HL-60 (cell line): ENCODE results near the gene LAMA5.
A peak's percentile ranks its signal among the peaks of the same experiment; 100 is the strongest.

Source experiments
- DNase-seq, 2 experiments: peaks; one replicate each; pipeline ENCODE4 v3.0.0-alpha.2; 2010 to 2020; ENCODE audit warnings: low read depth in 1 of 2, low spot score in 1 of 2
- H3K27ac ChIP-seq: fragments of 250-450 bp; sonication (Bioruptor Pico); replicated peaks from 2 replicates; pipeline ENCODE4 v1.5.1; 2020; ENCODE audit warnings: mild to moderate bottlenecking, moderate library complexity
- H3K27me3 ChIP-seq: fragments of 250-450 bp; sonication (Bioruptor Pico); 2 replicates; pipeline ENCODE4 v1.5.1; 2021; ENCODE audit warnings: mild to moderate bottlenecking, moderate library complexity; ENCODE audit not compliant: insufficient read depth, poor library complexity, severe bottlenecking
- H3K4me3 ChIP-seq: replicated peaks from 2 replicates; pipeline ENCODE4 v1.5.1; 2011; ENCODE audit warnings: mild to moderate bottlenecking, control low read depth, low read length; ENCODE audit not compliant: insufficient read depth
- CTCF ChIP-seq: IDR thresholded peaks from one replicate; pipeline ENCODE4 v1.5.1; 2011; ENCODE audit warnings: low read length, control low read depth, inconsistent platforms; ENCODE audit not compliant: insufficient read depth
- GABPA ChIP-seq: IDR thresholded peaks from 2 replicates; pipeline ENCODE4 v1.6.1; 2012; ENCODE audit warnings: low read depth
- POLR2AphosphoS5 ChIP-seq: IDR thresholded peaks from 2 replicates; pipeline ENCODE4 v1.6.1; 2012; ENCODE audit warnings: low read depth
- SPI1 ChIP-seq: IDR thresholded peaks from 2 replicates; pipeline ENCODE4 v1.6.1; 2012; ENCODE audit warnings: low read depth, mild to moderate bottlenecking, borderline replicate concordance
- TF ChIP-seq, protein P1 (sequence below): IDR thresholded peaks from 2 replicates; pipeline ENCODE4 v1.6.1; 2012; ENCODE audit warnings: low read depth; ENCODE audit not compliant: insufficient replicate concordance

Gene LAMA5

GRCh38 chr20:62309947-62310756 is 57.0 kb downstream of the LAMA5 start:
- no peak for DNase-seq
- no peaks in the 10 kb centered on the region for H3K27me3 ChIP-seq
- H3K4me3 ChIP-seq, result no peak overlapping the region
- TF ChIP-seq, protein P1, sequence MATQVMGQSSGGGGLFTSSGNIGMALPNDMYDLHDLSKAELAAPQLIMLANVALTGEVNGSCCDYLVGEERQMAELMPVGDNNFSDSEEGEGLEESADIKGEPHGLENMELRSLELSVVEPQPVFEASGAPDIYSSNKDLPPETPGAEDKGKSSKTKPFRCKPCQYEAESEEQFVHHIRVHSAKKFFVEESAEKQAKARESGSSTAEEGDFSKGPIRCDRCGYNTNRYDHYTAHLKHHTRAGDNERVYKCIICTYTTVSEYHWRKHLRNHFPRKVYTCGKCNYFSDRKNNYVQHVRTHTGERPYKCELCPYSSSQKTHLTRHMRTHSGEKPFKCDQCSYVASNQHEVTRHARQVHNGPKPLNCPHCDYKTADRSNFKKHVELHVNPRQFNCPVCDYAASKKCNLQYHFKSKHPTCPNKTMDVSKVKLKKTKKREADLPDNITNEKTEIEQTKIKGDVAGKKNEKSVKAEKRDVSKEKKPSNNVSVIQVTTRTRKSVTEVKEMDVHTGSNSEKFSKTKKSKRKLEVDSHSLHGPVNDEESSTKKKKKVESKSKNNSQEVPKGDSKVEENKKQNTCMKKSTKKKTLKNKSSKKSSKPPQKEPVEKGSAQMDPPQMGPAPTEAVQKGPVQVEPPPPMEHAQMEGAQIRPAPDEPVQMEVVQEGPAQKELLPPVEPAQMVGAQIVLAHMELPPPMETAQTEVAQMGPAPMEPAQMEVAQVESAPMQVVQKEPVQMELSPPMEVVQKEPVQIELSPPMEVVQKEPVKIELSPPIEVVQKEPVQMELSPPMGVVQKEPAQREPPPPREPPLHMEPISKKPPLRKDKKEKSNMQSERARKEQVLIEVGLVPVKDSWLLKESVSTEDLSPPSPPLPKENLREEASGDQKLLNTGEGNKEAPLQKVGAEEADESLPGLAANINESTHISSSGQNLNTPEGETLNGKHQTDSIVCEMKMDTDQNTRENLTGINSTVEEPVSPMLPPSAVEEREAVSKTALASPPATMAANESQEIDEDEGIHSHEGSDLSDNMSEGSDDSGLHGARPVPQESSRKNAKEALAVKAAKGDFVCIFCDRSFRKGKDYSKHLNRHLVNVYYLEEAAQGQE, result no peak
- TF ChIP-seq POLR2AphosphoS5, result no peak
- no peak for TF ChIP-seq SPI1
- TF ChIP-seq CTCF, result no peak
- no peak overlapping the region for H3K27ac ChIP-seq

DNA sequence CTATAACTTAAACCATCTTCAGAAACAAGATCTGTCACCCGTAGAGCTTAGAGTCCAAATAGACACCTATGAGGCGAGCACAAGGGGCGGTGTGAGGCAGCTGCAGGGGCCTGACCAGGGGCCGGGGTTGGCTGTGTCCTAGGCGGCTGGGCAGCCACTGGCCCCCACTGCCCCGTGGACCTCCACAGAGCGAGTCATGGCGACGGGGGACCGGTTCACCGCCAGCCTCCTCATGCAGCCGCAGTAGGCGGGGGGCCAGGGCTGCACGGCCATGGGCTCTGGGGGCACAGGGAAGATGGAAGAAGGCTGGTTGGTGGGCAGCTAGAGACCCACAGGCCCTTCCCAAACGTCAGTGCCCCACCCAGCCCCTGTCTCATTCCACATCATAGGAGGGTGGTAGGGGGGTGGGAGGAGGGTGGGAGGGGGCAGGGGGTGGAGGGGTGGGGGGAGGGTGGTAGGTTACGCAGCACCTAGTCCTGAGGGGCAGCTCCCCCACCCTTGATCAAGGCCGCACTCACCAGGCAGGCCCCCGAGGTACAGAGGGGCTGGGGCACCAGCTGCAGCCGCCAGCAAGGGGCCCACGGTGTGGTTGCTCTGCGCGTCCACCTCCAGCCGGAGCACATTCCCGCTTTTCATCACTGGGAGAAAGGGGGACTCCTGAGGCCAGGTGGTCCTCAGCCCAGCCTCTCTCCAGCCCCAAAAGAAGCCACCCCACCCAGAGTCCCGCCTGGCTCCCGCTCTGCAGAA is 57.7 kb downstream of the LAMA5 start:
- H3K27me3 ChIP-seq, result no peaks in the 10 kb centered on the region
- no peak overlapping the region for H3K27ac ChIP-seq
- TF ChIP-seq POLR2AphosphoS5 (0 out of 2 replicates have a peak, but pooled peaks have one; percentile 47), CTCF (no peak)
- no peak for DNase-seq
- no peak overlapping the region for H3K4me3 ChIP-seq

DNA sequence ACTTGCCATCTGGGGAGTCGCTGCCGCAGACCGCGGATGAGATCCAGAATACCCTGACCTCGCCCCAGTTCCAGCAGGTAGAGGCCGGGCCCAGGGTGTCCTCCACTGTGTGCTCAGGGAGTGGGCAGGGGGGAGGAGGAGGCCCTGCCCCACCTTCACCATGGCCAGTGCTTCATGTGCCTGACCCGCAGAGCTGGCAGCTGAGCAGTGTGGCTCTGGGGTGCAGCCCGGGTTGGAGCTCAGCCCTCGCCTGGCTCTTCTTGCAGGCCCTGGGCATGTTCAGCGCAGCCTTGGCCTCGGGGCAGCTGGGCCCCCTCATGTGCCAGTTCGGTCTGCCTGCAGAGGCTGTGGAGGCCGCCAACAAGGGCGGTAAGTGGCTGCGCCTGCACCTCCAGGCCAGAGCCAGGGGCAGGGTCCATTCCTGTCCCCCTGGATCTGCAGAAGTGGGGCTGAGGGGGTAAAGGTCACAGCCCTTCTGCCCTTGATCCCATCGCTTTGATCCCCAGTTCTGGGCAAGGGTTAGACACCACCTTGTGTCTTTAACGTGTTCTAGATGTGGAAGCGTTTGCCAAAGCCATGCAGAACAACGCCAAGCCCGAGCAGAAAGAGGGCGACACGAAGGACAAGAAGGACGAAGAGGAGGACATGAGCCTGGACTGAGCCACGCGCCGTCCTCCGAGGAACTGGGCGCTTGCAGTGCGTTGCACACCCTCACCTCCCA is 58.9 kb downstream of the LAMA5 start:
- TF ChIP-seq GABPA, result no peak
- TF ChIP-seq, protein P1, result no peak
- no peak for TF ChIP-seq SPI1
- TF ChIP-seq POLR2AphosphoS5, result no peak; the same call in 1 of the 2 replicates
- no peak for TF ChIP-seq CTCF
- H3K4me3 ChIP-seq, result no peak overlapping the region

More for the DNA sequence above, 58.9 kb downstream of the LAMA5 start:
- no peaks in the 10 kb centered on the region for H3K27me3 ChIP-seq
- H3K27ac ChIP-seq, result no peak overlapping the region
- no peak for DNase-seq
